Measurements from ENCODE around the gene SLAMF8. TPM values are rescaled to one million over a fixed set of nuclear protein-coding genes. Genes with fewer than 3 reads are reported as not detected.

Gene SLAMF8
- total and polyA plus RNA-seq, 9 donors: 0.43 to 8.4 (median 0.73) TPM

GRCh38 chr1:159786966-159787365 is 39.7 kb upstream of the SLAMF8 start:
- intact Hi-C loops (cut with DNase I): no loop called here
- 40 to 47% (median 45%) methylated on average over 3 of the region's 3 CpGs for WGBS, 3 donors

GRCh38 chr1:159790237-159790917 is 36.3 kb upstream of the SLAMF8 start:
- no peaks in the 10 kb centered on the region for H3K9me3 ChIP-seq
- no peaks in the 10 kb centered on the region for H3K4me1 ChIP-seq (ENCODE audit: insufficient read depth)
- H3K27ac ChIP-seq: no peak overlapping the region
- no peaks in the 10 kb centered on the region for H3K36me3 ChIP-seq
- TF ChIP-seq EP300 (IDR thresholded peaks at IDR 0.05): no peak
- TF ChIP-seq POLR2A (IDR thresholded peaks at IDR 0.05): no peak
- no peak for TF ChIP-seq CTCF (IDR thresholded peaks at IDR 0.05)
- WGBS, 3 donors: 12 to 19% (median 14%) methylated on average over 2 of the region's 2 CpGs
- intact Hi-C loops (cut with DNase I): no loop called here
- DNase-seq: no peak
- no peaks in the 10 kb centered on the region for H3K27me3 ChIP-seq
- H3K4me3 ChIP-seq: no peak overlapping the region

More at GRCh38 chr1:159786966-159787365, 39.7 kb upstream of the SLAMF8 start:
- H3K27me3 ChIP-seq: no peaks in the 10 kb centered on the region
- H3K4me1 ChIP-seq (ENCODE audit: insufficient read depth): no peaks in the 10 kb centered on the region
- TF ChIP-seq EP300 (IDR thresholded peaks at IDR 0.05): no peak
- TF ChIP-seq CTCF (IDR thresholded peaks at IDR 0.05): no peak
- no peak for TF ChIP-seq POLR2A (IDR thresholded peaks at IDR 0.05)
- no peak overlapping the region for H3K27ac ChIP-seq
- no peak overlapping the region for H3K4me3 ChIP-seq
- no peak for DNase-seq
- no peaks in the 10 kb centered on the region for H3K9me3 ChIP-seq
- no peaks in the 10 kb centered on the region for H3K36me3 ChIP-seq

GRCh38 chr1:159791031-159791430 is 35.6 kb upstream of the SLAMF8 start:
- Histone ChIP-seq H3K36me3 (no peaks in the 10 kb centered on the region), H3K4me3 (no peak overlapping the region), H3K9me3 (no peaks in the 10 kb centered on the region), H3K4me1 (ENCODE audit: insufficient read depth) (no peaks in the 10 kb centered on the region), H3K27me3 (no peaks in the 10 kb centered on the region), H3K27ac (no peak overlapping the region)
- 44 to 61% (median 46%) methylated on average over 3 of the region's 3 CpGs for WGBS, 3 donors
- DNase-seq: no peak
- intact Hi-C loops (cut with DNase I): loop anchor here in 1 of 4 donors (1.0 kb wide), 1 partner anchor 247 kb away; no protein-coding TSS in a partner anchor
- TF ChIP-seq CTCF (IDR thresholded peaks at IDR 0.05) (no peak), POLR2A (IDR thresholded peaks at IDR 0.05) (no peak), EP300 (IDR thresholded peaks at IDR 0.05) (no peak)

DNA sequence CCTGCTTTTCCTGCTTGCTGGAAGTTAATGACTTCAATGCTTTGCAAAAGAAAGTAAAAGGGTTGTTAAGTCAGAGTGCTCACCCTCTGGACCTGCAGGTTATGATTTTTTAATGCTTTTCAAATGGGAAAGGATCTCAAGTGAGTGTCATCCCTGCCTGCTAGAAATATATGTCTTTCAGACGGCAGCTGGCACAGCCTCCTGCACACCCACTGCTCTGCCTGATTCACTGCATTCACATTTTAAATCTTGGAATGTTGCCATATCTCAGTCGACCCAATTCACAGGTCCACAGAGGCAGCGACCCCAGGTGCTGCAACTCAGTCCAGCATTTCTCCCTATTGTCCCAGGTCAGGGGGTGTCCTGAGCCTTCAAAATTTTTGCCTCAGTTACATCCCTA is 35.2 kb upstream of the SLAMF8 start:
- Histone ChIP-seq H3K4me1 (ENCODE audit: insufficient read depth) (no peaks in the 10 kb centered on the region), H3K4me3 (no peak overlapping the region), H3K9me3 (no peaks in the 10 kb centered on the region), H3K27ac (no peak overlapping the region), H3K27me3 (no peaks in the 10 kb centered on the region), H3K36me3 (no peaks in the 10 kb centered on the region)
- TF ChIP-seq CTCF (IDR thresholded peaks at IDR 0.05) (no peak), POLR2A (IDR thresholded peaks at IDR 0.05) (no peak), EP300 (IDR thresholded peaks at IDR 0.05) (no peak)
- WGBS, 3 donors: 17 to 20% (median 18%) methylated on average over 3 of the region's 3 CpGs
- no peak for DNase-seq
- intact Hi-C loops (cut with DNase I): loop anchor here in 1 of 4 donors (1.0 kb wide), 1 partner anchor 247 kb away; no protein-coding TSS in a partner anchor

All from ovary (tissue), 9 donors.